ENCODE results near the gene HLF.

Gene HLF

GRCh38 chr17:55258578-55259135, 6.1 kb upstream of the HLF start:
- no peak for DNase-seq

DNA sequence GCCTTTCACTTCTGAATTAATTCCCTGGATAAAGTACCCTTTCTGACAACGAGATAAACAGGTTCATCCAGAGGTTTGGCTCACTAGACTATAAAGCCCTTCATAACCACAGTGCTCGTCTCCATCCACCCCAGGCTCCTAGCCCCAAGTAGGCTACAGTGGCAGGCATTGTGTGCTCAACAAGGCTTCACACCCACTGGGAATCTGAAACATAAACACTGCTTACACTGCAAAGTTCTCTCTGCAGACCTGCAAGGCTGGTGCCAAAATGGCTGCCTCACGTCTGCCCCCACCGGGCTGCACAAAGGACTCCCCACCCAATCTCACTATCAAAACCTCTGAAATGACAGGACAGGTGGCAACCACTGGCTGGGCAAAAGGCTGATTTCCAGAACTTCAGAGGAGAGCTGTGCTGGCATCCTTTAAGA, 5.1 kb upstream of the HLF start:
- no peak for DNase-seq

- no peak for DNase-seq
These were observed 3.4 kb upstream of the HLF start for GRCh38 chr17:55261311-55261710.

DNA sequence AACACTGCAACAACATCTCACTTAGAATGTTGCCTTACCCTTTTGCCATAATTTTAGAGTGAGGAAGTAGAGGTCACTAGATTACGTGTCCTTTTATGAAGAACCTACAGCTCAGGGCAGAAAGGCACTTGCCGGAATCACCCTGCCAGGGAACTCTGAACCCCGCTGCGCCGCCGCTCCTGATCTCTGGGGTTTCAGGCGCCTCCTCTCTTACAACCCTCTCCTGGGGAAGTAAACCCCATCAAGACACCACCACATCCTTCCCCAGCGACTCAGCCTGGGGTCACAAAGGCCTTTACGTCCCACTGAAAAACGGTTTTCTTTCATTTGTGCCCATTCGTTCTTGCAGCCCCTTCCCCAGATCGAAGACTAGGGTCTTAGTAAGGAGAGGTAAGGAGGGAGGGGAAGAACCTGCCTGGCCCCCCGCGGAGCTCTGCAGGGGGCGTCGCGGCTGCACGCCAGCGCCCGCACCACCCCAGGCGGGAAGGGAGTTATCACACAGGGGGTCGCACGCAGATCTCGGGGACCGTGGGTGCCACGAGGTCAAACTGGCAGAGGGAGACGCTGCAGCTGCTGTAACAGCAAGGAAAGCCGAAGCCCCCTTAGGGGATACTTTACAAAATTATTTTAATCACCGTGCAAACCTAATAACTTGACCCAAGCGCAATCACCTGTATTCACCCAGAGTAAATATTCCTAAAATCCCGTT, 1.0 kb upstream of the HLF start:
- no peak for DNase-seq

- no peak for DNase-seq
These were observed 499 bp upstream of the HLF start for GRCh38 chr17:55264278-55264644.

- DNase-seq, result no peak
These were observed 706 bp downstream of the HLF start for GRCh38 chr17:55265311-55266021.

DNA sequence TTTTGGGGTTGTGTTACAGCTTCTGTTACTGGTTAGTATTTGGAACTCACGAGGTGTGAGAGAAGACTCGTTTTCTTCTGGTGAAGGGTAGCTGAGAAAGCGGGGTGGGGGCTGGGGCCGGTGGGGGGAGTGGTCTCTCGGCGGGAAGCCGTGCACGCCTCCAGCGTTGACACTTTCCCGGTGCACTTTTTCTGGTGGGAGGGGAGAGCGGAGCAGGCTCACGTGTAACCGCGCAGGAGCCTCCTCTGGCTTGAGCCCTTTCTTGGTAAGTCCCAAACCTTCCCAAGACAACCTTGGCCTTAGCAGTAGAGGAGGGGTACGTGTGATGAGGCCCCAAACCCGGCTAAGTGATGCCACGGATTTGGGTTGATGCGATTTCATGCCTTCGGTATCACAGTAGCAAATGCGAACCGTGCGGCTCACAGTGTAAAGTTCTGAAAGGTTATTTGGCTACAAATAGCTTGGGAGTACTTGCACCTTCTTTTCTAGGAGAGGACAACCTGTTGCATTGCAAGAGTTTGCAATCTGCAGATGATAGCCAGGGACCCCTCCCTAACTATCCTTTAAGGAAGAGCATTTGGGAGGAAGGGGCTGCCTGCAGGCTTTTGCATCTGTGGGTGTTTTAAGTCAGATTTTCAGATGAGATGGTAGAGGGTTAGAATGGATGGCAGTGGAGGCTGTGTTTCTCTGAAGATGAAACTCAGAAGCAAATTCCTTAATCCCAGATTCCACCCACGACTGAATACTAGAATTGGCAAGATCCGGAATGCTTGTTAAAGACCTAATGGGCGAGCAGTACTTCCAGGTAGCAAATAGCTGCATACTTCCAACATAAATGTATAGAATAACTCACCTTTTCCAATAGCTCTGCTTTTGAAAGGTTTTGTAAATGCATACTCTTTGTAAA, 1.5 kb downstream of the HLF start:
- DNase-seq, result no peak

- DNase-seq, result no peak
These were observed 2.4 kb downstream of the HLF start for GRCh38 chr17:55266958-55267688.

GRCh38 chr17:55267777-55268648, 3.3 kb downstream of the HLF start:
- DNase-seq, result no peak

GRCh38 chr17:55268649-55269480, 4.1 kb downstream of the HLF start:
- no peak for DNase-seq

DNA sequence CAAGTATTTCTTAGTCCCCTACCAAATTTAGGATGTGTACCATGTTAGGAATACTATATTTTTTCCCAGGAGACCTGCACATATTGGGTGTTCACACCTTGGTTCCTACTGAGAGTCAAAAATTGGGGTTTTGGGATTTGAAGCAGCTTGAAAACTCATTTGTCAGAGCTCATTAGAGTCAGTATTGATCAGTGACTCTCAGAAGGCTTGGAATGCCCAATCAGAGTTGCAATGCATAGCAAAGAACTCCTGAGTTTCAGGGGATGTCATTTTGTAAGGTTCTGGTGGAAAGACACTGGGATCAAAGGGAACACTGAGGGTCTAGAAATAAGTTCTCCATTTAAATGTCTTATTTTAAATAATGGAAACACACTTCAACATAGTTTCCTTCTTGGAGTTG, 5.1 kb downstream of the HLF start:
- no peak for DNase-seq

DNA sequence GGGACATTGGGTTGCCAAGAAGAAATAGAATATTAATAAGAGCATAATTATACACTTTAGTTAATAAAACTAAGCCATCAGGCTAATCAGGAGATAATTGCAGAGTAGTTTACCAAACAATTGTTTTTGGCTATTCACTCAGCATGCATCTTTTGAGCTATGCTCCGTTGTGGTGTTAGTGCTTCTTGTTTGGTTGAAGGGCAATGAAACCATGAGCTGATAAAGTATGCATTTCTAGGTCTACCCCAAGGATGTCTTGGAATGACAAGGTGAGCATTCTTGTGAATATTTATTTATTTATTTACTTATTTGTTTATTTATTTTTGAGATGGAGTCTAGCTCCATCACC, 6.4 kb downstream of the HLF start:
- DNase-seq, result no peak

DNA sequence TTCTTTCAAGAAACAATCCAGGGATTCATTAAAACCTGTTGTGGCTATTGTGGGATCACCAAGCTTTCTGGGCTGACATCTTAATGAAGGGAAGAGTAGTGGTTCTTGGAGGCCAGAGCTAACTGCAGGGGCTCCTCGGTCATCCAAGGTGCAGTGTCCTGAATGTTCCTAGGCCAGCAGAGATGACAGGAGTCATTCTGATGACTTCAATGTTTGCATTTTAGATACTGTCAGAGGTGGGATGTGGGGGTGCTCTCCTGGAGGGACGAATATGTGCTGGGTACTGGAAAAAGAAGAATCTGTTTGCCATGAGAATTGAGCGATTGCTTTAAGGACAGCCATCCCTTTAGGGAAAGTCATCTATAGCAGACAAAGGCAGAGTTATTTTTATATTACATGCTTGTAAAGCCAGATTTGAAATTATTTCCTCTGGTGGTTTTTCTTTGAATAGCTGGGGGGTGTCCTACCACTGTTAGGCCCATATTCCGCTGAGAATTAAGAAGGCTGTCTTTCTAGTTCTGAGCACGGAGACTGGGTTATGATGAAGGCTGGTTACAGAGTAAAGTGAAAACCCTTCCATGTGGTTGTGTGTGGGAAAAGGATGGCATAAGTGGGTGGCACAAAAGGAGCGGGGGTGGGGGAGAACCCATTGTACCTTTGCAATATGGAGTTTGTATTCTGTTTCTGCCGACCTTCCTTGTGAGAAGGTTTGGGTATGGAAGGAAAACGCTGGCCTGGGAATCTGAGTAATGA, 7.4 kb downstream of the HLF start:
- no peak for DNase-seq

DNA sequence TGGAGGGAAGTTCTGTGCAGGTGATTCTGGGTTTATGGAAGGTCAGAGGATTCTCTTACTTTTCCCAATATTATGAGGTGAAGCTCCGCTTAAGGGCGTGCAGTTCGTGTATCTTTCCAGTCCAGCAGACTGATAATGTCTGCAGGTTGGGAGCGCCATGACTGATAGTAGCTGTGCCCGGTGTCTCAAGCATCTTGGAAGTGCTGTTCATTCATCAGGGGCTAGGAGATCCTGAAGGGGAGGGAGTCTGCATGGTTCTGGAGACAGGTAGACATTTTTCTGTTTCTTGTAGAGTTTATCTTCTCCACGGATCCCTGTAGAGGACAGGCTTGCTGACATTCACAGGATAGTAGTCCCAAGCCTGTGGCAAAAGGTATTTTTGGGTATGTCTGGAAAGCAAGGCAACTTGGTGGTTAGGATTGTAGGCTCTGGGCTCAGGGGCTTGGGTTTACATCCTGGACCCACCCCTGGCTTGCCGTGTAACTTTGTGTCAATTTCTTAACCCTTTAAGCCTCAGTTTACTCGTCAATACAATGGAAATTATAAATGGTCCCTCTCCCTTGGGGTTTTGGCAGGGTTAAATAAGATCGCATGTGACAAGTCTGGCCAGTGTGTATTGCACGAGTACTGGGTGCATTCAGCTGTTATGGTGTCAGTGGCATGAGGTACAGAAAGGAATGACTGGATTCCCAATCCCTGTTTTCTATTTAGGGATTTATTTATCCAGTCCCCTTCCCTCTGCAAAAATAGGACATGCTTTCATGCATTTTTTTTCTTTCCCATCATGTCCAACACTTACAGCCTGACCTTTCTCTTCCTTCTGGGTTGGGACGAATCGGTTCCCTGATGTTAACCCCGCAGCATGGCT, 8.2 kb downstream of the HLF start:
- DNase-seq, result no peak

- DNase-seq, result no peak
These were observed 9.0 kb downstream of the HLF start for GRCh38 chr17:55273579-55274354.

GRCh38 chr17:55274355-55275255, 9.8 kb downstream of the HLF start:
- DNase-seq, result no peak

All from inflammatory macrophage (primary cell).